Activated T-helper 2 cell treated with anti-CD3 and anti-CD28 coated beads, Interferon-gamma antibody, Interleukin-2, Interleukin-4, amounts not matched to agents 10 μg/mL and 5 μg/mL and 100 μg/mL, durations not matched to agents 14 hours and 24 hours and 36 hours (primary cell): ENCODE measurements around the gene FAM110D. TPM values are rescaled to one million over a fixed set of nuclear protein-coding genes. Genes with fewer than 3 reads are reported as not detected.

ENCODE experiments used
- DNase-seq: peaks from one replicate; pipeline ENCODE4 v3.0.0; 2021; ENCODE audit warnings: low spot score
- H3K27ac Mint-ChIP-seq: one replicate; pipeline ENCODE4 v1.8.0; 2021; ENCODE audit warnings: mixed read lengths
- H3K27me3 Mint-ChIP-seq: one replicate; pipeline ENCODE4 v1.8.0; 2021; ENCODE audit warnings: low read depth, mixed read lengths
- H3K36me3 Mint-ChIP-seq: one replicate; pipeline ENCODE4 v1.8.0; 2021; ENCODE audit warnings: low read depth, mixed read lengths
- H3K4me1 Mint-ChIP-seq: one replicate; pipeline ENCODE4 v1.8.0; 2021; ENCODE audit warnings: low read depth, mixed read lengths
- H3K4me3 Mint-ChIP-seq: one replicate; pipeline ENCODE4 v1.8.0; 2021; ENCODE audit warnings: low read depth, mild to moderate bottlenecking, moderate library complexity, mixed read lengths
- H3K9me3 Mint-ChIP-seq: one replicate; pipeline ENCODE4 v1.8.0; 2021; ENCODE audit warnings: mixed read lengths
- intact Hi-C: fragments of 100-400 bp; cut with micrococcal nuclease; formaldehyde crosslinking; loops from one replicate; pipeline ENCODE4 v1.15.1; 2023
- total RNA-seq: library from RNA; stranded (reverse); gene quantifications from 2 replicates; pipeline ENCODE4 v1.2.3, GENCODE V29; 2022

The FAM110D gene
- total RNA-seq, 1 donor from 2014 or later, result not detected

- intact Hi-C loops, result no loop called here
- Mint-ChIP-seq H3K4me1 (peaks cover 65% of the 10 kb centered on the region), H3K27me3 (no peaks in the 10 kb centered on the region), H3K4me3 (peak overlapping the region; percentile 30), H3K36me3 (peaks cover 35% of the 10 kb centered on the region), H3K9me3 (no peaks in the 10 kb centered on the region), H3K27ac (peak overlapping the region; percentile 55)
- DNase-seq, result no peak
Measured at GRCh38 chr1:26124418-26125331, 34.2 kb upstream of the FAM110D start.

GRCh38 chr1:26125382-26125781, 33.5 kb upstream of the FAM110D start:
- Mint-ChIP-seq H3K9me3 (no peaks in the 10 kb centered on the region), H3K36me3 (peaks cover 27% of the 10 kb centered on the region), H3K4me3 (no peak overlapping the region), H3K27me3 (no peaks in the 10 kb centered on the region), H3K4me1 (peaks cover 59% of the 10 kb centered on the region), H3K27ac (peak overlapping the region; percentile 93)
- intact Hi-C loops, result no loop called here
- no peak for DNase-seq

- Mint-ChIP-seq H3K9me3 (no peaks in the 10 kb centered on the region), H3K36me3 (peaks cover 26% of the 10 kb centered on the region), H3K27me3 (no peaks in the 10 kb centered on the region), H3K27ac (peak overlapping the region; percentile 93), H3K4me3 (peak overlapping the region; percentile 71), H3K4me1 (peaks cover 59% of the 10 kb centered on the region)
- no peak for DNase-seq
- intact Hi-C loops, result loop anchor here (1.0 kb wide), 1 partner anchor 15 kb away; the partner anchor contains the start of gene PDIK1L
Measured at GRCh38 chr1:26125946-26126320, 32.9 kb upstream of the FAM110D start.

GRCh38 chr1:26126321-26127084, 32.4 kb upstream of the FAM110D start:
- intact Hi-C loops, result loop anchor here (1.0 kb wide), 1 partner anchor 15 kb away; the partner anchor contains the start of gene PDIK1L
- H3K27ac Mint-ChIP-seq, result peak overlapping the region; percentile 93

GRCh38 chr1:26127235-26128163, 31.4 kb upstream of the FAM110D start:
- no peak for DNase-seq
- peaks cover 57% of the 10 kb centered on the region for H3K4me1 Mint-ChIP-seq
- no peaks in the 10 kb centered on the region for H3K27me3 Mint-ChIP-seq
- intact Hi-C loops, result no loop called here
- no peaks in the 10 kb centered on the region for H3K9me3 Mint-ChIP-seq
- H3K27ac Mint-ChIP-seq, result peak overlapping the region; percentile 21
- H3K4me3 Mint-ChIP-seq, result peak overlapping the region; percentile 72
- H3K36me3 Mint-ChIP-seq, result peaks cover 16% of the 10 kb centered on the region

More at GRCh38 chr1:26126321-26127084, 32.4 kb upstream of the FAM110D start:
- DNase-seq, result peak; percentile 68
- Mint-ChIP-seq H3K4me3 (peak overlapping the region; percentile 71), H3K36me3 (peaks cover 26% of the 10 kb centered on the region), H3K27me3 (no peaks in the 10 kb centered on the region), H3K4me1 (peaks cover 61% of the 10 kb centered on the region), H3K9me3 (no peaks in the 10 kb centered on the region)

GRCh38 chr1:26129778-26130177, 29.1 kb upstream of the FAM110D start:
- no peaks in the 10 kb centered on the region for H3K27me3 Mint-ChIP-seq
- H3K36me3 Mint-ChIP-seq, result peaks cover 3% of the 10 kb centered on the region
- intact Hi-C loops, result no loop called here
- H3K27ac Mint-ChIP-seq, result no peak overlapping the region
- no peak for DNase-seq
- H3K9me3 Mint-ChIP-seq, result peaks cover 8% of the 10 kb centered on the region
- peaks cover 40% of the 10 kb centered on the region for H3K4me1 Mint-ChIP-seq
- no peak overlapping the region for H3K4me3 Mint-ChIP-seq

GRCh38 chr1:26130695-26131094, 28.2 kb upstream of the FAM110D start:
- intact Hi-C loops, result no loop called here
- Mint-ChIP-seq H3K4me3 (no peak overlapping the region), H3K9me3 (peaks cover 8% of the 10 kb centered on the region), H3K36me3 (no peaks in the 10 kb centered on the region), H3K4me1 (peaks cover 30% of the 10 kb centered on the region), H3K27ac (no peak overlapping the region), H3K27me3 (no peaks in the 10 kb centered on the region)
- no peak for DNase-seq

- Mint-ChIP-seq H3K27ac (no peak overlapping the region), H3K4me3 (no peak overlapping the region), H3K9me3 (peaks cover 8% of the 10 kb centered on the region), H3K4me1 (peaks cover 21% of the 10 kb centered on the region), H3K36me3 (no peaks in the 10 kb centered on the region), H3K27me3 (no peaks in the 10 kb centered on the region)
- no peak for DNase-seq
- intact Hi-C loops, result no loop called here
Measured at GRCh38 chr1:26132128-26132833, 26.6 kb upstream of the FAM110D start.

GRCh38 chr1:26132834-26133167, 26.1 kb upstream of the FAM110D start:
- intact Hi-C loops, result no loop called here

GRCh38 chr1:26134466-26134865, 24.4 kb upstream of the FAM110D start:
- peaks cover 15% of the 10 kb centered on the region for H3K4me1 Mint-ChIP-seq
- H3K9me3 Mint-ChIP-seq, result peaks cover 8% of the 10 kb centered on the region
- intact Hi-C loops, result no loop called here

More at GRCh38 chr1:26132834-26133167, 26.1 kb upstream of the FAM110D start:
- Mint-ChIP-seq H3K9me3 (peaks cover 8% of the 10 kb centered on the region), H3K4me1 (peaks cover 16% of the 10 kb centered on the region), H3K36me3 (no peaks in the 10 kb centered on the region), H3K27me3 (no peaks in the 10 kb centered on the region), H3K4me3 (no peak overlapping the region), H3K27ac (no peak overlapping the region)
- no peak for DNase-seq

GRCh38 chr1:26138974-26139558, 19.8 kb upstream of the FAM110D start:
- Mint-ChIP-seq H3K27me3 (peaks cover 7% of the 10 kb centered on the region), H3K9me3 (peaks cover 4% of the 10 kb centered on the region), H3K27ac (no peak overlapping the region), H3K36me3 (no peaks in the 10 kb centered on the region), H3K4me1 (peaks cover 8% of the 10 kb centered on the region), H3K4me3 (no peak overlapping the region)
- intact Hi-C loops, result no loop called here
- DNase-seq, result no peak

More at GRCh38 chr1:26134466-26134865, 24.4 kb upstream of the FAM110D start:
- H3K27ac Mint-ChIP-seq, result no peak overlapping the region
- DNase-seq, result no peak
- no peak overlapping the region for H3K4me3 Mint-ChIP-seq
- H3K36me3 Mint-ChIP-seq, result no peaks in the 10 kb centered on the region
- no peaks in the 10 kb centered on the region for H3K27me3 Mint-ChIP-seq
